ENCODE data around the gene MPHOSPH6.
"Not testable (repeated sequence)": the region's sequence is repeated elsewhere in the genome, so short reads cannot be mapped to it uniquely, and the experiment has no call there.

Gene MPHOSPH6

DNA sequence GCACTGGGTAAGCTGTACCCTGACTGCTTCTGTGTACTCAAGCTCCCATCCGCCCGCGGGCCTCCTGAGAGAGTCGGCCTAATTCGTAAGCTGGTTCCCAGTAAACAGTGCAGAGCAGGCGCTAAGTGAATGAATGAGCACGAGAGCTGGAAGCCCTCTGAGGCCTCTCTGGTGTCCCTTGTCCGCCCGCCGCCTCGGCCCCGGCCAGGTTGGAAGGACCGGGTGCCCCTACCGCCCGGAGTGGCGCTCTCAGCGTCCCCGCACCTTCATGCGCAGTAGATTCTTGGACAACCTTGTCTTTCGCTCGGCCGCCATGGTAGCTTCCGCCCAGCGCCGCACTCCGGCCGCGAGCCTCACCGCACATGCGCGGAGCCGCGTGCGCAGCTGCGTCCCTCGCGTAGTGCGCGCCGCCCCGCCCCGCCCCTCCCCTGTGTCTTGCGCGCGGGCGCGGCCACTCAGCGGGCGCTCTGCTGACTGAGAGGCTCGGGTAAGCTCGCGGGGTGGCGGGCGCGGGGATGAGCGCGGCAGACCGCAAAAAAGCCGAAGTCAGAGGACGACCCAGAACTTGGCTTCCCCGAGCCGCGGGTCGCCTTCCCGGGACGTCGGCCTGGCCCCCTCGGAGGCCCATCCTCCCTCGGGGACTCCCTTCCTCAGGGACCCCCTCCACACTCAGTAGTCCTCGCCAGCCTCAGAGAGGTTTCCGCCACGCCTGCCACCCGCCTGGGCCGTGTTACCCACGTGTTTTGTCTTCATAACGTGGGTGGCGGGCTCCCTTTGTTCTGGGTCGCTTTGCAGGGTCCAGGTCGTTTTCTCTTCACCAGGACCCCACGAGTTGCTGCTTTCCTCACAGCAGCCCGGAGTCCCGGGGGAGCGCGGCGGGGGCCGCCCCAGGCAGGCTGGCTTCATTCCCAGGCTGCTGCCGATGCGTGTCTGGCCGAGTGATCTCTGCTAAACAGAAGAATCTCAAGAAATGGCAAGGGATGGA lies at the start of gene MPHOSPH6:
TSS of gene MPHOSPH6 (minus strand) at position 364 of the 985 bp plus-strand sequence. CDS start at position 315, 49 bp downstream.
- Histone ChIP-seq H3K9ac (ENCODE audit: low read length) (peak within 1 kb of the TSS; percentile 81), H3K27me3 (ENCODE audit: control insufficient read depth, insufficient read depth, low read length) (peaks cover 22% of the 10 kb centered on the region), H3K4me1 (ENCODE audit: control insufficient read depth, insufficient read depth, low read length) (peaks cover 10% of the 10 kb centered on the region), H3K4me3 (ENCODE audit: low read length) (peak within 1 kb of the TSS; percentile 75), H3K36me3 (ENCODE audit: control insufficient read depth, insufficient read depth, low read length) (no peaks in the 10 kb centered on the region), H3K9me3 (ENCODE audit: control insufficient read depth, low read length) (no peaks in the 10 kb centered on the region)

GRCh38 chr16:82219298-82219697 lies 49.3 kb upstream of the MPHOSPH6 start:
- no peaks in the 10 kb centered on the region for H3K4me1 ChIP-seq (ENCODE audit: control insufficient read depth, insufficient read depth, low read length)
- no peaks in the 10 kb centered on the region for H3K36me3 ChIP-seq (ENCODE audit: control insufficient read depth, insufficient read depth, low read length)

GRCh38 chr16:82209314-82209713 lies 39.3 kb upstream of the MPHOSPH6 start:
- H3K36me3 ChIP-seq (ENCODE audit: control insufficient read depth, insufficient read depth, low read length); H3K27me3 ChIP-seq (ENCODE audit: control insufficient read depth, insufficient read depth, low read length); H3K4me3 ChIP-seq (ENCODE audit: low read length); H3K9me3 ChIP-seq (ENCODE audit: control insufficient read depth, low read length); H3K4me1 ChIP-seq (ENCODE audit: control insufficient read depth, insufficient read depth, low read length); H3K9ac ChIP-seq (ENCODE audit: low read length): not testable (repeated sequence)

More at GRCh38 chr16:82219298-82219697, 49.3 kb upstream of the MPHOSPH6 start:
- no peaks in the 10 kb centered on the region for H3K9me3 ChIP-seq (ENCODE audit: control insufficient read depth, low read length)
- H3K9ac ChIP-seq (ENCODE audit: low read length): no peak overlapping the region
- H3K4me3 ChIP-seq (ENCODE audit: low read length): no peak overlapping the region
- peaks cover 4% of the 10 kb centered on the region for H3K27me3 ChIP-seq (ENCODE audit: control insufficient read depth, insufficient read depth, low read length)

DNA sequence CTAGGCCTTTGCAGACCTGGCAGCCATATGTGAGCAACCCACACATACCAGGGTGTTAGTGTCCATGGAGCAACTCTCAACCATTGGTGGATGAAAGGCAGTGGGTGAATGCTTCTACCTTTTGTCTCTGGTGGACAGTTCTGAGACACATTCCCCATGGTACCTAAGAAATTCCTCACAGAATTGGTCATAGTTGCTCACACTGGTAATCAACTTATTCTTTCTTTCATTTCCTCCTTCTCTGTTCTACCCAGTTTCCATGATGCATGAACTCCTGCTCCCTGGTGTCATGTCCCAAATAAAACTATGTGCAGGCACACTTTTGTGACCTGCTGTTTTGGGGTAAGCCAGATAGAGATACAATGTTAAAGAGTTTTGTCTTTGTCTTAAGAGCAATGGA lies 33.2 kb upstream of the MPHOSPH6 start:
- H3K36me3 ChIP-seq (ENCODE audit: control insufficient read depth, insufficient read depth, low read length): no peaks in the 10 kb centered on the region

DNA sequence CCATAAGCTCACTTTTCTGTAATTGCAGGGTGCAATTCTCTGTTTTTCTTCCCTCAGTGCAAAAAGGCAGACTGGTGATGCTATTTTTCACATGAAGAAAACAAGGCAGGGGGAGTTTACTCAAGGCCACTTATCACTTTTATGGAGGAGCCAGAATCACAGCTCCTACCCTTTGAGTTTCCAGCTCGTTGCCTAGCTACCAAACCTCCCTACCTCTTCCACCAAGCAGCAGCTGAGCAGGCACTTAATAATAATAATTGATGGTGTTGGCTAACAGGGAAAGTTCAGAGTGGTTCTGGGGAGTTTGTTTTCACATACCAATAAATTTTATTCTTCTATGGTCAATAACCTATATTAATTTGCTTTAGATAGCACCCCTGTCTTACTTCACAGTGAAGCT lies 31.9 kb upstream of the MPHOSPH6 start:
- Histone ChIP-seq H3K9ac (ENCODE audit: low read length) (no peak overlapping the region), H3K9me3 (ENCODE audit: control insufficient read depth, low read length) (no peaks in the 10 kb centered on the region), H3K27me3 (ENCODE audit: control insufficient read depth, insufficient read depth, low read length) (no peaks in the 10 kb centered on the region), H3K36me3 (ENCODE audit: control insufficient read depth, insufficient read depth, low read length) (no peaks in the 10 kb centered on the region), H3K4me1 (ENCODE audit: control insufficient read depth, insufficient read depth, low read length) (no peaks in the 10 kb centered on the region), H3K4me3 (ENCODE audit: low read length) (no peak overlapping the region)

More for the DNA sequence above, 33.2 kb upstream of the MPHOSPH6 start:
- Histone ChIP-seq H3K27me3 (ENCODE audit: control insufficient read depth, insufficient read depth, low read length) (no peaks in the 10 kb centered on the region), H3K4me3 (ENCODE audit: low read length) (no peak overlapping the region), H3K9ac (ENCODE audit: low read length) (no peak overlapping the region), H3K4me1 (ENCODE audit: control insufficient read depth, insufficient read depth, low read length) (no peaks in the 10 kb centered on the region), H3K9me3 (ENCODE audit: control insufficient read depth, low read length) (no peaks in the 10 kb centered on the region)

DNA sequence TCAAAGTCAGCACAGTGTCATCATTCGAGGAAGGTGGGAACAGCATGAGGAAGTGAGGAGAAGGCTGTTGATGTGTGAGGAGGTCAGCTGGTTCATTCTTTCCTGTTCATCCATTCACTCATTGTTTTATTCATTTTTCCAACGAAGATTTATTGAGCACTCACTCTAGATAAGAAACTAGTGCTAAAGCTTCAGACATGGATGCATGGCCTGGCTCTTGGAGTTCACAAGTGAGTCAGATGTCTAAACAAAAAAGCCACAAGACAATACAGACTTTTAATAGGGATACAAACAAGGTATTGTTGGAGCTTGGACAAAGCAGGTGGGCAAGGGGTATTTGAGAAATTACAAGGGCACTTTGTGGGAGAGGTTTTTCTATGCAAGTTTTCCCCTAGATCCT lies 31.3 kb upstream of the MPHOSPH6 start:
- no peak overlapping the region for H3K9ac ChIP-seq (ENCODE audit: low read length)
- H3K9me3 ChIP-seq (ENCODE audit: control insufficient read depth, low read length): no peaks in the 10 kb centered on the region
- H3K36me3 ChIP-seq (ENCODE audit: control insufficient read depth, insufficient read depth, low read length): no peaks in the 10 kb centered on the region
- no peaks in the 10 kb centered on the region for H3K27me3 ChIP-seq (ENCODE audit: control insufficient read depth, insufficient read depth, low read length)
- no peak overlapping the region for H3K4me3 ChIP-seq (ENCODE audit: low read length)
- H3K4me1 ChIP-seq (ENCODE audit: control insufficient read depth, insufficient read depth, low read length): no peaks in the 10 kb centered on the region

GRCh38 chr16:82199209-82199608 lies 29.2 kb upstream of the MPHOSPH6 start:
- H3K9ac ChIP-seq (ENCODE audit: low read length): no peak overlapping the region
- H3K9me3 ChIP-seq (ENCODE audit: control insufficient read depth, low read length): no peaks in the 10 kb centered on the region
- H3K27me3 ChIP-seq (ENCODE audit: control insufficient read depth, insufficient read depth, low read length): no peaks in the 10 kb centered on the region
- H3K4me1 ChIP-seq (ENCODE audit: control insufficient read depth, insufficient read depth, low read length): no peaks in the 10 kb centered on the region
- no peaks in the 10 kb centered on the region for H3K36me3 ChIP-seq (ENCODE audit: control insufficient read depth, insufficient read depth, low read length)
- no peak overlapping the region for H3K4me3 ChIP-seq (ENCODE audit: low read length)

GRCh38 chr16:82197540-82198240 lies 27.7 kb upstream of the MPHOSPH6 start:
- no peak overlapping the region for H3K4me3 ChIP-seq (ENCODE audit: low read length)
- H3K36me3 ChIP-seq (ENCODE audit: control insufficient read depth, insufficient read depth, low read length): no peaks in the 10 kb centered on the region

DNA sequence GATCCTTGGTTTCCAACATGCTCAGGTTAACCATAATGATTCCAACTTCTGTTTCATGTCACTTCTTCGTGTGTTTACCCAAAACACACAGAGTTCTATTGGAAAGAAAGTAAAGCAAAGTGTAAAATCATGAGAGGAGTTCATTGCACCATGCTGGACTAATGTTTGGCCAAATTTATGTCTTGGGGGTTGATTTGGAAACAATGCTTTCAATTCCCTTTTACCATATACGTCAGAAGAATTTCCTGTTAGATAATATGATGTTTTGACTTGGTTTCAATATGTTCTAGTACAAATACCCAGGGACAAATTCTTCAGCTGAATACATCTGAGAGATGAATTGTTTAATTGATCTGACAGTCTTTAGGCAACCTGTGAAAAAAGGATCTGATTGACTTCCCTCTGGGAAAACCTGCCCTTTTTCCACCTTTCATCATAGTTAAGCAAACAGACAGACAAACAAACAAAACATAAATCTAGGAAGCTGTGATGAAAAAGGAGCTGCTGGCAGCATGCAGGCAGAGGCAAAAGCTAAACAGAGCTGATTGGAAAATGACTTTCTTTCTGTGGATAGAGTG lies 26.0 kb upstream of the MPHOSPH6 start:
- no peaks in the 10 kb centered on the region for H3K4me1 ChIP-seq (ENCODE audit: control insufficient read depth, insufficient read depth, low read length)

More at GRCh38 chr16:82197540-82198240, 27.7 kb upstream of the MPHOSPH6 start:
- H3K9ac ChIP-seq (ENCODE audit: low read length): no peak overlapping the region
- H3K4me1 ChIP-seq (ENCODE audit: control insufficient read depth, insufficient read depth, low read length): no peaks in the 10 kb centered on the region
- no peaks in the 10 kb centered on the region for H3K9me3 ChIP-seq (ENCODE audit: control insufficient read depth, low read length)
- no peaks in the 10 kb centered on the region for H3K27me3 ChIP-seq (ENCODE audit: control insufficient read depth, insufficient read depth, low read length)

DNA sequence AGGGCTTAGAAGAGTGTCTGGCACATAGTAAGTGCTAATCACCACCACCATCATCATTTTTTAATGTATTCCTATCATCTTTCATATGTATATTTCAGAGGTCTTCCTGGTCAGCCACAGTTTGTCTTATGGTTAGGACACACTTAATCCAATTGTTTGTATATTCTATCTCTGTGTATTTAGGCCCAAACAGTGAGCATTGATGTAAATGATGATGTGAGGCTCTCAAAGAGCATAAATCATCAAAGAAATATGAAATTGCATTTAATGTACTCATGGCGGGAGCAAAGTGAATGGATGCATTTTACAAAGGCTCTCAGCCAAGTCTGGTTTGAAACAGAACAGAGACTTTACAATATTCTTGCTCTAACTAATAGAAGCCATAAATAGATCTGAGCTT lies 24.1 kb upstream of the MPHOSPH6 start:
- Histone ChIP-seq H3K27me3 (ENCODE audit: control insufficient read depth, insufficient read depth, low read length) (no peaks in the 10 kb centered on the region), H3K36me3 (ENCODE audit: control insufficient read depth, insufficient read depth, low read length) (no peaks in the 10 kb centered on the region), H3K4me1 (ENCODE audit: control insufficient read depth, insufficient read depth, low read length) (no peaks in the 10 kb centered on the region), H3K9me3 (ENCODE audit: control insufficient read depth, low read length) (no peaks in the 10 kb centered on the region), H3K4me3 (ENCODE audit: low read length) (no peak overlapping the region), H3K9ac (ENCODE audit: low read length) (no peak overlapping the region)

More for the DNA sequence above, 26.0 kb upstream of the MPHOSPH6 start:
- Histone ChIP-seq H3K9ac (ENCODE audit: low read length) (no peak overlapping the region), H3K36me3 (ENCODE audit: control insufficient read depth, insufficient read depth, low read length) (no peaks in the 10 kb centered on the region), H3K4me3 (ENCODE audit: low read length) (no peak overlapping the region), H3K9me3 (ENCODE audit: control insufficient read depth, low read length) (no peaks in the 10 kb centered on the region), H3K27me3 (ENCODE audit: control insufficient read depth, insufficient read depth, low read length) (no peaks in the 10 kb centered on the region)

- Histone ChIP-seq H3K36me3 (ENCODE audit: control insufficient read depth, insufficient read depth, low read length) (no peaks in the 10 kb centered on the region), H3K9ac (ENCODE audit: low read length) (no peak overlapping the region), H3K9me3 (ENCODE audit: control insufficient read depth, low read length) (no peaks in the 10 kb centered on the region), H3K27me3 (ENCODE audit: control insufficient read depth, insufficient read depth, low read length) (no peaks in the 10 kb centered on the region), H3K4me1 (ENCODE audit: control insufficient read depth, insufficient read depth, low read length) (no peaks in the 10 kb centered on the region), H3K4me3 (ENCODE audit: low read length) (no peak overlapping the region)
Observed at GRCh38 chr16:82192665-82193064, 22.6 kb upstream of the MPHOSPH6 start.

GRCh38 chr16:82190386-82190785 lies 20.4 kb upstream of the MPHOSPH6 start:
- Histone ChIP-seq H3K27me3 (ENCODE audit: control insufficient read depth, insufficient read depth, low read length) (no peaks in the 10 kb centered on the region), H3K36me3 (ENCODE audit: control insufficient read depth, insufficient read depth, low read length) (no peaks in the 10 kb centered on the region), H3K9ac (ENCODE audit: low read length) (no peak overlapping the region), H3K4me1 (ENCODE audit: control insufficient read depth, insufficient read depth, low read length) (no peaks in the 10 kb centered on the region), H3K9me3 (ENCODE audit: control insufficient read depth, low read length) (no peaks in the 10 kb centered on the region), H3K4me3 (ENCODE audit: low read length) (no peak overlapping the region)

All from mucosa of stomach (tissue), 1 donor.